HG03469 (cell line): ENCODE measurements around the gene ST8SIA6.
"Not testable (repeated sequence)": the region's sequence is repeated elsewhere in the genome, so short reads cannot be mapped to it uniquely, and the experiment has no call there.

ENCODE experiments used
- ATAC-seq: cut with Tn5 transposase; IDR thresholded peaks from one replicate; pipeline ENCODE4 v1.9.1; 2021; ENCODE audit warnings: mild to moderate bottlenecking, moderate library complexity, moderate number of reproducible peaks; ENCODE audit not compliant: unreplicated experiment

The ST8SIA6 gene

DNA sequence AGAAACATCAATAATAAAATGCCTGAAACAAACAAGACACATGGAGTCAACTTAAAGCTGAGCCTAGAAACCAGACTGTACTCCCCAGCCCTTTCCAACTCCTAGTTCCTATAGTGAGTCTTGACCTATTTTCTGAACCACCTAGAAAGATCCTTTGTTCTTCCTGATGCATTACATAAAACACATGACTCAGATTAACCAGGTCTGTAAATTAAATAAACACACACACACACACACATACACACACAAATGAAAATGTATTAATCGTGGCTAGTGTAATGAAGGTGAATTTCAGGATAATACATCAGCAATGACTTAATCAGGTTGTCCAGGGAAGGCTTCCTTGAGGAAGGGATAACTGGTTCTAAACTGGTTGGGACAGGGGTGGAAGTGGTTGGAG lies 104.7 kb downstream of the ST8SIA6 start:
- ATAC-seq, result no peak

DNA sequence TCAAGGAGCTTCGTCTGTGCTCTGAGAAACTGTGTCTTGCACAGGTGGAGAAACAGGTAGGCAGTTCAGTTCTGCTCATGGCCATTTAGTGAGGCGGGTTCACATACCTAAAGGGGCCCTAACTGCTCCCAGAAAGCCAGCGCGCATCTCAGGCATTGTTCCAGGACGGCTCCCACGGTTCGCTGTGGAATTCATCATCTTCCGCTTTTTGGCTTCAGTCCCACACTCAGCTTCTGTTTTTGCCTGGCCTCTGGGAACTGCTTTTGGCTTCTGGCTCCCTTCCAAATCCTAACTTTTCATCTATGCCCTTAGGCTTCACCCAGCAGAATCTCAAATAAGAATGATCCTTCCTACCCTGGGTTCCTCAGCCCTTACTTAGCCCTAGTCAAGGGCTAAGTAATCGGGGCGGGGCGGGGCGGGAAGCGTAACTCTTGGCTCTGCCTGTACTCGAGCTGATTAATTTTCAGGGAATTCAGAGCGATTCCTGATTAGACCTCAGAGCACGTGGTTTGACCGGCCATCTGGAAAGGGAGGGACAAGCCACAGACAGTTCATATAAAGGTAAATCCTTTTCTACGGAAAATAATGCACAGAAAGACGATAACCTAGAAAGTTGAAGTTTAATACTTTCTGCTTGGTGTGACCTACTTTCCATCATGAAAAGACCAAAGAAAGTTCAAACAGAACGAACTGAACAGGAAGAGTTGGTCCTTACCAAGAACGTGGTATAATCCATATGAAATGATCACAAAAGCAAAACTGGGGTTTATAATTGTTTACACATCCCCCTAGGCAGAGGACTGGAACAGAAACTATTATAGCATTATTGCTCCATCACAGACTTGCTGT lies 105.7 kb downstream of the ST8SIA6 start:
- no peak for ATAC-seq

- ATAC-seq, result no peak
Measured at GRCh38 chr10:17348011-17348500, 106.3 kb downstream of the ST8SIA6 start.

GRCh38 chr10:17344206-17344605 lies 110.2 kb downstream of the ST8SIA6 start:
- no peak for ATAC-seq

DNA sequence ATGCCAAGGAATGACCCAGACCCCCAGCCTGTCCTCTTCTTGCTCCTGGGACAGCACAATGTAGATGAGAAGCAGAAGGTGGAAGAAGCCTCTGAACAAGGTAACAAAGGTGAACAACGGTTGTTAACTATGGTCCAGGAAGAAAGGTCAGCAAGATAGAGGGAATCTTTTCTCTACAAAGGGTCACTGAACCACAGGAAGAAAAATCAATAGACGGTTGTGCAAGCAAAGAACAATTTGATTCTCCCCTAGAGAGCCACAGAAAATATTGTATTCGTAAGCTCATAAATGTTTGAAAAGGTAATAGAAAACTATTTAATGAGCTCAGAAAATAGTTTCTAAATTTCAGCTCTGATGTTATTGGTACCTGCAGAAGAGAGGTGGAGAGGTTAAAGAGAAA lies 111.3 kb downstream of the ST8SIA6 start:
- ATAC-seq, result no peak

DNA sequence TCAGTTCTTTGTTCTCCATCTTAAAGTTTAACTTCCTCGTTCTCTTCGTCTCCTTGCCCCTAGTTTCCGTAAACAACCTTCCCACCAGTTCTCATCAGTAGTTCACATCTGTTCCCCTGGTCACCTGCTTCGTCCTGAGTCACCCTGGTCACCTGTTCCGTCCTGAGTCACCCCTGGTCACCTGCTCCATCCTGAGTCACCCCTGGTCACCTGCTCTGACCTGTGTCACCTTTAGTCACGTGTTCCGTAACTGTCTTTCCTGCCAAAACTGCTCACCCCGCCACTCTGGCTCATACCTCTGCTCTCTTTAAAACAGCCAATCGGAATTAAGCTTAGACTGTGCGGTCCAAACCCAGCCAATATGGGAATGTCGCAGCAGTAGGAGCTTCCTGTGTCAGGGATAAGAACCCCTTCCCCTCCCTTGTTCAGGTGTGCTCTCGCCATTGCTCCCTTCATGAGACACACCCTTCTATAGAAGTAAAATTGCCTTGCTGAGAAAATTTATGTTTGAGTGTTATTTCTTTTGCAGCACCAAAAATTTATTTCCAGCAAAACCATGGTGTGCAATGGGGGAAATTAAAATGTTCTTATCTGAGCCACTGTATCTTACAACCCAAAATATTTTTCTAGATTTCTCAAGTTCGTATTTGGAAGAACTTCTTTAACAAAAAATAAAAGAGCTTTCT lies 114.1 kb downstream of the ST8SIA6 start:
- ATAC-seq, result no peak

GRCh38 chr10:17335065-17335464 lies 119.3 kb downstream of the ST8SIA6 start:
- ATAC-seq, result no peak

DNA sequence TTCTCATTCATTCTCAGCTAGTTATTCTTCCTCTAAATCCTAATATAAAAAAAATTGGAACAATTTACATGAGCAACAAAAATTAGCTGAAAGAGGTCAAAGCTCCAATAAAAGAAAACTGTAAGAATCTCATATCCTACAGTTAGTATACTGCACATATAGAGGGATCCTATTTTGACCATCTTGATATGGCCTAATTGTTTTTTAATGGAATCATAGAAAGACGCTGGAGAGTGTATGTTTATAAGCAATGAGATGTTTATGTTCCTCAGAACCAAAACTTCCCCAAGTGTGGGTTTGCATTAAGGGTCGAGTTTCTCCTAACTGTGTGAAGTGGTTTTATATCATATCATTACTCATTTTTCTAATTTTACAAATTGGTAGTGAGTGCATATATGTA lies 123.9 kb downstream of the ST8SIA6 start:
- ATAC-seq, result no peak

GRCh38 chr10:17326377-17326776 lies 128.0 kb downstream of the ST8SIA6 start:
- no peak for ATAC-seq

GRCh38 chr10:17321957-17322356 lies 132.4 kb downstream of the ST8SIA6 start:
- ATAC-seq, result not testable (repeated sequence)

- peak; percentile 80 for ATAC-seq
Measured at GRCh38 chr10:17316488-17317170, 137.8 kb downstream of the ST8SIA6 start.

GRCh38 chr10:17309435-17309834 lies 145.0 kb downstream of the ST8SIA6 start:
- ATAC-seq, result no peak

- no peak for ATAC-seq
Measured at GRCh38 chr10:17307123-17307522, 147.3 kb downstream of the ST8SIA6 start.

- ATAC-seq, result no peak
Measured at GRCh38 chr10:17292375-17292774, 162.0 kb downstream of the ST8SIA6 start.

GRCh38 chr10:17290226-17290625 lies 164.2 kb downstream of the ST8SIA6 start:
- no peak for ATAC-seq

GRCh38 chr10:17289763-17290162 lies 164.6 kb downstream of the ST8SIA6 start:
- no peak for ATAC-seq

DNA sequence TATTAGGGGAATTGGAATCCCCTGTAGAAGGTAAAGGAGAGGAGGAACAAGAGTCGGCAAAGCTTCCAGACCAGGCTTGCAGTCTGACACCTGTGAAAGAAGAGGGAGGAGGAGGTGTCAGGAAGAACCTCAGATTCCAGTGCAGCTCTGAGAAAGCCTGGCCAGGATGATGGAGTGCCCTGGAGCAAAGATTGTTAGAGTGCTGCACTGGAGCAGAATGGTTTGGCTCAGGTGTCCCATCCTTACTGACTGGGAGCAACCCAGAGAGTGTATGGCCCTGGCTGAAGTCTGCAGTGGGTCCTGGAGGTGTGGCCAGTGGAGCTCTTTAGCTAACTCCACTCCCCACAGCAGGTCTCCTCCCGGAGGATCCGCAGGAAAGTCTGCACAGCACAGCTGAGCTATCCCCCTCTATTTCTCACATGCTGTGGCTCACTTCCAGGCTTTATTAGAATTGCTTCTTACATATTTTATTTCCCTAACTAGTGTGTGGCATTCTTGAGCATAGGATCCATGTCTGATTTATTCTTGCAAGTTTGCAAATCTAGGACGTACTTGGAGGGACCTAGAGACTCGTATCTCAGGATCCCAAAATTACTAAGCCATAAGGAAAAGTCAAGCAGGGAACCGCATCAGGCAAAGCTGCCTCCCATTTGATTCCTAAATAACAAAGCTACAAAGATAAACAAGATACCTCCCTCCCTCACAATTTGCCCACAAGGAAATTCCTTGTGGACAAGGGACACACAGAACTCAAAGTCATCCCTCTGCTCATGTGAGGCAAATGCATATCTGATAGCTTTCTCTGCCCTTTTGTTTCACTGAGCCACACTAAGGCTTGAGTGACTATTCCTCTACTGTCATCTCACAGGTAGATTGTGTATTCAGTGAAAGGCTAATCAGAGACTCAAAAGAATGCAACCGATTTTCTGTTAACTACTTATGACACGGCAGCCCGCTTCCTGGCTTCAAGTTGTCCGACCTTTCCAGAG lies 167.5 kb downstream of the ST8SIA6 start:
- ATAC-seq, result no peak

DNA sequence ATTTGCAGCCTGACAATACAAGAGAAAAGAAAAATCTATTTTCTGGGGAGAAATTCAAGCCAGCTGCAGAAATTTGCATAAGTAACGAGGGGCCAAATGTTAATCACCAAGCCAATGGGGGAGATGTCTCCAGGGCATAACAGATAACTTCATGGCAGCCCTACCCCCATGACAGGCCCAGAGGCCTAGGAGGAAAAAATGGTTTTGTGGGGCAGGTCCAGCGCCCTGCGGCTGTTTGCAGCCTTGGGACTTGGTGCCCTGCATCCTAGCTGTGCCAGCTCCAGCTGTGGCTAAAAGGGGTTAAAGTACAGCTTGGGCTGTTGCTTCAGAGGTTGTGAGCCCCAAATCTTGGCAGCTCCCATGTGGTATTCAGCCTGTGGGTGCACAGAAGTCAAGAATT lies 172.1 kb downstream of the ST8SIA6 start:
- ATAC-seq, result no peak

GRCh38 chr10:17278607-17279240 lies 175.7 kb downstream of the ST8SIA6 start:
- ATAC-seq, result no peak
